Measurements from ENCODE around the gene PROCR. TPM values are rescaled to one million over a fixed set of nuclear protein-coding genes. Genes with fewer than 3 reads are reported as not detected.

The PROCR gene
- total RNA-seq, 1 donor from 2014 or later = 36.2 TPM

DNA sequence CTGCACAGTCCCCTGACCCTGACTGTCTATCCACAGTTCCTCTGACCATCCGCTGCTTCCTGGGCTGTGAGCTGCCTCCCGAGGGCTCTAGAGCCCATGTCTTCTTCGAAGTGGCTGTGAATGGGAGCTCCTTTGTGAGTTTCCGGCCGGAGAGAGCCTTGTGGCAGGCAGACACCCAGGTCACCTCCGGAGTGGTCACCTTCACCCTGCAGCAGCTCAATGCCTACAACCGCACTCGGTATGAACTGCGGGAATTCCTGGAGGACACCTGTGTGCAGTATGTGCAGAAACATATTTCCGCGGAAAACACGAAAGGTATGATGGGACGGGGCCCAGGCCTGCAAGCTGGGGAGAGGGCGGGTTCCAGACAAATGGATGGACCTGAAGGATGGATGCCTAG is 4.3 kb downstream of the PROCR start:
- FAIRE-seq (no peak), DNase-seq (ENCODE audit: low read depth) (no peak)
- TF ChIP-seq EZH2 (IDR thresholded peaks at IDR 0.05; ENCODE audit: insufficient read depth, low read length) = no peak
- TF ChIP-seq, protein P1, sequence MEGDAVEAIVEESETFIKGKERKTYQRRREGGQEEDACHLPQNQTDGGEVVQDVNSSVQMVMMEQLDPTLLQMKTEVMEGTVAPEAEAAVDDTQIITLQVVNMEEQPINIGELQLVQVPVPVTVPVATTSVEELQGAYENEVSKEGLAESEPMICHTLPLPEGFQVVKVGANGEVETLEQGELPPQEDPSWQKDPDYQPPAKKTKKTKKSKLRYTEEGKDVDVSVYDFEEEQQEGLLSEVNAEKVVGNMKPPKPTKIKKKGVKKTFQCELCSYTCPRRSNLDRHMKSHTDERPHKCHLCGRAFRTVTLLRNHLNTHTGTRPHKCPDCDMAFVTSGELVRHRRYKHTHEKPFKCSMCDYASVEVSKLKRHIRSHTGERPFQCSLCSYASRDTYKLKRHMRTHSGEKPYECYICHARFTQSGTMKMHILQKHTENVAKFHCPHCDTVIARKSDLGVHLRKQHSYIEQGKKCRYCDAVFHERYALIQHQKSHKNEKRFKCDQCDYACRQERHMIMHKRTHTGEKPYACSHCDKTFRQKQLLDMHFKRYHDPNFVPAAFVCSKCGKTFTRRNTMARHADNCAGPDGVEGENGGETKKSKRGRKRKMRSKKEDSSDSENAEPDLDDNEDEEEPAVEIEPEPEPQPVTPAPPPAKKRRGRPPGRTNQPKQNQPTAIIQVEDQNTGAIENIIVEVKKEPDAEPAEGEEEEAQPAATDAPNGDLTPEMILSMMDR (IDR thresholded peaks at IDR 0.05; ENCODE audit: insufficient read depth, low read depth, low read length) = no peak
- no peak overlapping the region for H3K9ac ChIP-seq (ENCODE audit: low read length)
- peaks cover 3% of the 10 kb centered on the region for H3K36me3 ChIP-seq (ENCODE audit: insufficient read depth, low read length)
- Mint-ChIP-seq H3K36me3 (ENCODE audit: low read depth, unreplicated experiment) (peaks cover 24% of the 10 kb centered on the region), H3K4me3 (ENCODE audit: unreplicated experiment) (no peak overlapping the region), H3K27me3 (ENCODE audit: low read depth, unreplicated experiment) (peaks cover 2% of the 10 kb centered on the region), H3K27ac (ENCODE audit: unreplicated experiment) (no peak overlapping the region), H3K9me3 (ENCODE audit: unreplicated experiment) (peaks cover 2% of the 10 kb centered on the region), H3K4me1 (ENCODE audit: low read depth, unreplicated experiment) (peaks cover 8% of the 10 kb centered on the region)
- no peak overlapping the region for H3K4me2 ChIP-seq (ENCODE audit: low read length)
- H3K27ac ChIP-seq (ENCODE audit: low read depth, low read length) = no peak overlapping the region
- H3K27me3 ChIP-seq (ENCODE audit: insufficient read depth, low read length) = no peaks in the 10 kb centered on the region
- H3K4me3 ChIP-seq (ENCODE audit: insufficient read depth, low read depth, low read length) = no peak overlapping the region
- H3K9me3 ChIP-seq (ENCODE audit: insufficient read depth, low read depth, low read length) = no peaks in the 10 kb centered on the region
- no peaks in the 10 kb centered on the region for H4K20me1 ChIP-seq (ENCODE audit: insufficient read depth, low read length)
- no peak overlapping the region for H2AFZ ChIP-seq (ENCODE audit: low read depth, low read length)
- H3K4me1 ChIP-seq (ENCODE audit: insufficient read depth, low read length) = peaks cover 11% of the 10 kb centered on the region
- H3K79me2 ChIP-seq (ENCODE audit: insufficient read depth, low read length) = no peaks in the 10 kb centered on the region

DNA sequence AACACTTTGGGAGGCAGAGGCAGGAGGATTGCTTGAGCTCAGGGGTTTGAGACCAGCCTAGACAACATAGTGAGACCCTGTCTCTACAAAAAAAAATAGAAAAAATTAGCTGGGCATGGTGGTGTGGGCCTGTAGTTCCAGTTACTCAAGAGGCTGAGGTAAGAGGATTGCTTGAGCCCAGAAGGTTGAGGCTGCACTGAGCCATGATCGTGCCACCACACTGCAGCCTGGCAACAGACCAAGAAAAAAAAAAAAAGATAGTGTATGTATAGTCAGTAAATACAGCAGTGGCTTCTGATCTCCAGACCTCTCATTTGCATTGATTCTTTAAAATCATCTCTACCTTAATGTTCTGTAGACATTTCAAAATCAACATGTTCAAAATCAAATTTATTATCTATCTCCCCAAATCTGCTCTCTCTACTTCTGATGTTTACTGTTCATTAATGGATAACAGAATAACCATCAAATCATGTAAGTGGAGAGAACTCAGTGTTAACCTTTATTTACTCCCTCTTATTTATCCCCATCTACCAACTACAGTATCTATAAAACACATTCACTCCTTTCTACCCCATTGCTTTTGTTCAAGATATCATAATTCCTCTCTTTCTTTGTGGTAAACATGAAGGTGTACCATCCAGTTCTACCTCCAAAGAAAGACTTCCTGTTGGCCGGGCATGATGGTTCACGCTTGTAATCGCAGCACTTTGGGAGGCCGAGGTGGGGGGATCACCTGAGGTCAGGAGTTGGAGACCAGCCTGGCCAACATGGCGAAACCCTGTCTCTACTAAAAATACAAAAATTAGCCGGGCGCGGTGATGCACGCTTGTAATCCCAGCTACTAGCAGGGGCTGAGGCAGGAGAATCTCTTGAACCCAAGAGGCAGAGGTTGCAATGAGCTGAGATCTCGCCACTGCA is 7.7 kb downstream of the PROCR start:
- Mint-ChIP-seq H3K4me3 (ENCODE audit: unreplicated experiment) (no peak overlapping the region), H3K27me3 (ENCODE audit: low read depth, unreplicated experiment) (peaks cover 2% of the 10 kb centered on the region), H3K9me3 (ENCODE audit: unreplicated experiment) (peaks cover 2% of the 10 kb centered on the region), H3K4me1 (ENCODE audit: low read depth, unreplicated experiment) (no peaks in the 10 kb centered on the region), H3K36me3 (ENCODE audit: low read depth, unreplicated experiment) (peaks cover 17% of the 10 kb centered on the region), H3K27ac (ENCODE audit: unreplicated experiment) (no peak overlapping the region)
- peaks cover 3% of the 10 kb centered on the region for H3K36me3 ChIP-seq (ENCODE audit: insufficient read depth, low read length)
- H3K27me3 ChIP-seq (ENCODE audit: insufficient read depth, low read length) = no peaks in the 10 kb centered on the region
- no peaks in the 10 kb centered on the region for H4K20me1 ChIP-seq (ENCODE audit: insufficient read depth, low read length)
- no peaks in the 10 kb centered on the region for H3K9me3 ChIP-seq (ENCODE audit: insufficient read depth, low read depth, low read length)
- no peak overlapping the region for H3K4me2 ChIP-seq (ENCODE audit: low read length)
- no peak overlapping the region for H2AFZ ChIP-seq (ENCODE audit: low read depth, low read length)
- H3K9ac ChIP-seq (ENCODE audit: low read length) = no peak overlapping the region
- DNase-seq (ENCODE audit: low read depth) (no peak), FAIRE-seq (no peak)
- H3K27ac ChIP-seq (ENCODE audit: low read depth, low read length) = no peak overlapping the region
- no peaks in the 10 kb centered on the region for H3K79me2 ChIP-seq (ENCODE audit: insufficient read depth, low read length)
- TF ChIP-seq EZH2 (IDR thresholded peaks at IDR 0.05; ENCODE audit: insufficient read depth, low read length) = no peak
- TF ChIP-seq, protein P1 (IDR thresholded peaks at IDR 0.05; ENCODE audit: insufficient read depth, low read depth, low read length) = no peak
- no peak overlapping the region for H3K4me3 ChIP-seq (ENCODE audit: insufficient read depth, low read depth, low read length)
- no peaks in the 10 kb centered on the region for H3K4me1 ChIP-seq (ENCODE audit: insufficient read depth, low read length)

DNA sequence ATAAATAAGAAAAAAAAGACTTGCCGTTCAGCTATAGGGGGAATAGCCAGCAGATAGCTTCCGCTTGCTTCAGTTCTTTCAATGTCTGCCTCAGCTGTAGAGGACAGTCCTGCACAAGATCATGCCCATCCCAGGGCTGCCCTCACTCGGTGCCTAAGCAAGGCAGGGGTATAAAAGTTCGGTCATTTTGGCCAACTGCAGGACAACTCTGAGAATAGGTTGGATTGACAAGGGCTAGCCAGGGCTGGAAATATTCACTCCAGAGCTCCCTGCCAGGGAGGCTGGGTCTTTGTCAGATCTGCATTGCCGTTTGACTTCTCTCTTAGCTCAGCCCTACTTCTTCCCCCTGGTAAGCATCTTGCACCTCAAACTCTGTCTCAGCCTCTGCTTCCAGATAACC is 8.4 kb downstream of the PROCR start:
- H3K9ac ChIP-seq (ENCODE audit: low read length) = no peak overlapping the region
- H3K4me3 ChIP-seq (ENCODE audit: insufficient read depth, low read depth, low read length) = no peak overlapping the region
- no peak overlapping the region for H3K27ac ChIP-seq (ENCODE audit: low read depth, low read length)
- H3K9me3 Mint-ChIP-seq (ENCODE audit: unreplicated experiment) = peaks cover 7% of the 10 kb centered on the region
- H3K9me3 ChIP-seq (ENCODE audit: insufficient read depth, low read depth, low read length) = no peaks in the 10 kb centered on the region
- DNase-seq (ENCODE audit: low read depth) (no peak), FAIRE-seq (no peak)
- no peak overlapping the region for H3K4me2 ChIP-seq (ENCODE audit: low read length)
- no peaks in the 10 kb centered on the region for H3K4me1 Mint-ChIP-seq (ENCODE audit: low read depth, unreplicated experiment)
- H3K27me3 Mint-ChIP-seq (ENCODE audit: low read depth, unreplicated experiment) = peaks cover 2% of the 10 kb centered on the region
- H3K79me2 ChIP-seq (ENCODE audit: insufficient read depth, low read length) = no peaks in the 10 kb centered on the region
- no peaks in the 10 kb centered on the region for H3K4me1 ChIP-seq (ENCODE audit: insufficient read depth, low read length)
- no peak overlapping the region for H3K4me3 Mint-ChIP-seq (ENCODE audit: unreplicated experiment)
- H4K20me1 ChIP-seq (ENCODE audit: insufficient read depth, low read length) = no peaks in the 10 kb centered on the region
- H2AFZ ChIP-seq (ENCODE audit: low read depth, low read length) = no peak overlapping the region
- no peak overlapping the region for H3K27ac Mint-ChIP-seq (ENCODE audit: unreplicated experiment)
- H3K27me3 ChIP-seq (ENCODE audit: insufficient read depth, low read length) = no peaks in the 10 kb centered on the region
- peaks cover 3% of the 10 kb centered on the region for H3K36me3 ChIP-seq (ENCODE audit: insufficient read depth, low read length)
- TF ChIP-seq EZH2 (IDR thresholded peaks at IDR 0.05; ENCODE audit: insufficient read depth, low read length) = no peak
- TF ChIP-seq, protein P1 (IDR thresholded peaks at IDR 0.05; ENCODE audit: insufficient read depth, low read depth, low read length) = no peak
- H3K36me3 Mint-ChIP-seq (ENCODE audit: low read depth, unreplicated experiment) = peaks cover 14% of the 10 kb centered on the region
